IPS-18c (cell line): ENCODE data around the gene DBNDD2.
A peak's percentile ranks its signal among the peaks of the same experiment; 100 is the strongest.

Experiments
- H3K4me3 ChIP-seq: 2 replicates; pipeline ENCODE4 v1.7.0; 2013; ENCODE audit warnings: low read depth, mild to moderate bottlenecking, low read length, moderate library complexity; ENCODE audit not compliant: insufficient read depth
- H3K9me3 ChIP-seq: one replicate; pipeline ENCODE4 v1.6.1; 2013; ENCODE audit warnings: mild to moderate bottlenecking, low read length, moderate library complexity; ENCODE audit not compliant: control insufficient read depth, insufficient read depth

Gene DBNDD2

GRCh38 chr20:45407067-45407745, 883 bp upstream of the DBNDD2 start:
- peaks cover 4% of the 10 kb centered on the region for H3K9me3 ChIP-seq
- H3K4me3 ChIP-seq: peak overlapping the region; percentile 84

- Histone ChIP-seq H3K9me3 (peaks cover 4% of the 10 kb centered on the region), H3K4me3 (no peak overlapping the region)
These were observed 641 bp downstream of the DBNDD2 start for GRCh38 chr20:45408646-45409213.

- Histone ChIP-seq H3K9me3 (peaks cover 4% of the 10 kb centered on the region), H3K4me3 (no peak overlapping the region)
These were observed 1.6 kb downstream of the DBNDD2 start for GRCh38 chr20:45409521-45410272.

- H3K9me3 ChIP-seq: peaks cover 3% of the 10 kb centered on the region
- H3K4me3 ChIP-seq: no peak overlapping the region
These were observed 2.8 kb downstream of the DBNDD2 start for GRCh38 chr20:45410887-45411286.

- no peak overlapping the region for H3K4me3 ChIP-seq
- no peaks in the 10 kb centered on the region for H3K9me3 ChIP-seq
These were observed 4.6 kb downstream of the DBNDD2 start for GRCh38 chr20:45412653-45413052.

GRCh38 chr20:45413479-45413878, 5.4 kb downstream of the DBNDD2 start:
- no peaks in the 10 kb centered on the region for H3K9me3 ChIP-seq
- H3K4me3 ChIP-seq: no peak overlapping the region

- Histone ChIP-seq H3K4me3 (peak within 1 kb of the TSS; percentile 97), H3K9me3 (no peaks in the 10 kb centered on the region)
These were observed 7.9 kb downstream of the DBNDD2 start, which contains the start of gene PIGT for GRCh38 chr20:45415822-45416637. TSS of gene PIGT (plus strand) at chr20:45416141. CDS start at chr20:45416157, 16 bp downstream.

DNA sequence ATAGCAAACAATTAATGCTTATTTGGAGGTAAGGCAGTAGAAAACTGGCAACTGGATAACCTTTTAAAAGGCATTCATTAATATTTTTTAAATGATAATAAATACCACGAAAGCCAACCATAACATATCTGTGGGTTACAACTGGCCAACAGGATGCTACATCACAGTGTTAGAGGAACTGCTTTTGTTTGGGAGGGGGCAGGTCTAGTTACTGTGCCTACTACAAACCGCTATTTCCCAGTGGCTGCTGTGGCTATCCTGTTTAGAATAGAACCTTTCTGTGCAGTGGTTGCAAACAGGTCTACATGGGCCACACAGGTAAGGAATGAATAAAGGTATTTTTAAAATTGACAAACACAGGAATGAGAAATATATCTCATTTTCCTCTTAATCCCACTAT, 8.8 kb downstream of the DBNDD2 start:
- H3K4me3 ChIP-seq: peak overlapping the region; percentile 97

DNA sequence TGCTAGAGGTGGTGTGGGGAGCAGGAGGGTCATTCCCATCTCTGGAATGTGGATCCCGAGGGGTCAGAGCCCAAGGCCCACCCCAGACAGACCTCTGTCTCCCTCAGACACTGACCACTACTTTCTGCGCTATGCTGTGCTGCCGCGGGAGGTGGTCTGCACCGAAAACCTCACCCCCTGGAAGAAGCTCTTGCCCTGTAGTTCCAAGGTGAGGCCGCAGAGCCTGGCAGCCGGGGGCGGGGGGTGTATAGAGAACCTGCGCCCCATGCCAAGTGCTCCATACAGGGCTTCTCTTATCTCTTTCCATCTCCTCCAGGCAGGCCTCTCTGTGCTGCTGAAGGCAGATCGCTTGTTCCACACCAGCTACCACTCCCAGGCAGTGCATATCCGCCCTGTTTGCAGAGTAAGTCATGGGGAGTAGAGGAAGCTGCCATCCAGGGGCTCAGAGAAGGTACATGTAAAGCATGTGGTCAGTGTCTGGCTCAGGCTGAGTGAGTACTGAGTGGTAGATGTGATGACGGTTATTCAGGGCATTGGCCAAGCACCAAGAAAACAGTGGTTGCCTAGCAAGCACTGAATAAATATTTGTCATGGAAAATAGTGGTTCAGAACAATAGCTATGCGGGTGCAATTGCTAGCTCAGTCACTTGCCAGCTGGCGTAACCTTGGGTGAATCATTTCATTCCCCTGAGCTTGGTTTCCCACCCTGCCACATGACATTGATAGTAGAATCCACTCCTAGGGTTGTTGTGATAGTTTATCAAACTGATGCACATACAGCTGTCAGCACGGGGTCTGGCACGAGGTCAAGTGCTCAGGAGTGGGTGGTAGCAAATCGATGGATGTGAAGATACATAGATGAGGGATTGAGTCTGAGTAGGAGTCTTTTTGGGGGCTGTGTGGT, 11.4 kb downstream of the DBNDD2 start:
- Histone ChIP-seq H3K4me3 (no peak overlapping the region), H3K9me3 (no peaks in the 10 kb centered on the region)

More for the DNA sequence above, 8.8 kb downstream of the DBNDD2 start:
- no peaks in the 10 kb centered on the region for H3K9me3 ChIP-seq

DNA sequence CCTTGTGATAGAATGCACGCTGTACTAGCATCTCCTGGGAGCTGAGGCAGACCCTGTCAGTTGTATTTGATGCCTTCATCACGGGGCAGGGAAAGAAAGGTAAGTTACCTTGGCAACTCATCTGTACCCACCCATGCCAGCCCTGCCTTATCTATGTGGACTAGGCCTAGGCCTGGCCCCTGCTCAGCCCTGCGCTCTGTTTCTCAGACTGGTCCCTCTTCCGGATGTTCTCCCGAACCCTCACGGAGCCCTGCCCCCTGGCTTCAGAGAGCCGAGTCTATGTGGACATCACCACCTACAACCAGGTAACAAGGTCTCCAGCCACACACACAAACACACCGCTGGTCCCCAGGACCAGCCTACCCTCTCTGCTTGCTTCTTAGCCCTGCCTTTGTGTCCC, 12.0 kb downstream of the DBNDD2 start:
- H3K4me3 ChIP-seq: no peak overlapping the region
- H3K9me3 ChIP-seq: no peaks in the 10 kb centered on the region

DNA sequence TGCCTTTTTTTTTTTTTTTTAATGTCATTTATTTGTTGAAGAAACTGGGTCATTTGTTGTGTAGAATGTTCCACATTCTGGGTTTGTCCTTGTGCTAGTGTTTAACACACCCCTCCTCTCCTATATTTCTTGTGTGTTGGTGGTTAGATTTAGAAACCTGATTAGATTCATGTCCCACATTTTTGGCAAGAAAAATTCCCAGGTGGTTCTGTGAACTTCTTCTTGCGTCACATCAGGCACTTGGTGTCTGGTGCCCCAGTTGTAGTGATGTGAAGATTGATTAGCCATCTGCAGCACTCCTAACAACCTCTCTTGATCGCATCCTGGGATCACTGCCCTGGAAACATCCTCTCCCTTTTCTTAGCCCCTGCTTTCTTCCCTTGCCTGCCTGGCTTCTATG, 15.6 kb downstream of the DBNDD2 start:
- Histone ChIP-seq H3K4me3 (no peak overlapping the region), H3K9me3 (no peaks in the 10 kb centered on the region)

- no peak overlapping the region for H3K4me3 ChIP-seq
- no peaks in the 10 kb centered on the region for H3K9me3 ChIP-seq
These were observed 17.5 kb downstream of the DBNDD2 start for GRCh38 chr20:45425561-45425960.

GRCh38 chr20:45426320-45427016, 18.4 kb downstream of the DBNDD2 start:
- no peaks in the 10 kb centered on the region for H3K9me3 ChIP-seq
- H3K4me3 ChIP-seq: no peak overlapping the region

- peaks cover 2% of the 10 kb centered on the region for H3K9me3 ChIP-seq
- no peak overlapping the region for H3K4me3 ChIP-seq
These were observed 19.4 kb downstream of the DBNDD2 start for GRCh38 chr20:45427236-45428149.

DNA sequence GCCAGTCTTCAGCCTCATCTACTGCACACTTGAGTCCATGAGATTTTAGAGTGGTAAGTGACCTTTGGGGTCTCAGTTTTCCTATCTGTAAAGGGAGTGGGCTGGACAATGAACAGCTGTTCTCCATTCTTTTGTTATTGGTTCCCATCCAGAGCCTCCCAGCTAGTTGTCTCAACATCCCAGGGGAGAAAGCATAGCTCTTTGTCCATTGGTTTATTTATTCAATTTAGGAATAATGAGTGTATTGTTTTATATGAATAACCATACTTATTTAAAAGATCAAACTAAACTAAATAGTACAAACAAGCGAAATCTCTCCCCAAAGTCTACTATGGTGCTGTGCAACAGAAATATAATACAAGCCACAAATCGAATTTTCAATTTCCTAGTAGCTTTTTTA, 21.5 kb downstream of the DBNDD2 start:
- Histone ChIP-seq H3K9me3 (peaks cover 2% of the 10 kb centered on the region), H3K4me3 (no peak overlapping the region)
